GM19099 (cell line): Measurements from ENCODE around the gene FBLN1.

ENCODE experiments used
- POLR2A ChIP-seq: IDR thresholded peaks from 3 replicates; pipeline ENCODE4 v1.6.1; 2011; ENCODE audit warnings: low read depth; ENCODE audit not compliant: insufficient read length; ENCODE audit errors: extremely low read depth

Gene FBLN1

GRCh38 chr22:45547016-45547345, 44.3 kb downstream of the FBLN1 start:
- TF ChIP-seq POLR2A = no peak

- TF ChIP-seq POLR2A = no peak
Measured at GRCh38 chr22:45547731-45548130, 45.0 kb downstream of the FBLN1 start.

- TF ChIP-seq POLR2A = no peak
Measured at GRCh38 chr22:45548247-45548840, 45.7 kb downstream of the FBLN1 start.

GRCh38 chr22:45548991-45549761, 46.5 kb downstream of the FBLN1 start:
- TF ChIP-seq POLR2A = no peak

- no peak for TF ChIP-seq POLR2A
Measured at GRCh38 chr22:45549762-45550378, 47.2 kb downstream of the FBLN1 start.

GRCh38 chr22:45550416-45550815, 47.7 kb downstream of the FBLN1 start:
- TF ChIP-seq POLR2A = no peak

- no peak for TF ChIP-seq POLR2A
Measured at GRCh38 chr22:45550891-45551290, 48.2 kb downstream of the FBLN1 start.

GRCh38 chr22:45551310-45552016, 48.8 kb downstream of the FBLN1 start:
- no peak for TF ChIP-seq POLR2A

- no peak for TF ChIP-seq POLR2A
Measured at GRCh38 chr22:45552017-45552411, 49.3 kb downstream of the FBLN1 start.

- no peak for TF ChIP-seq POLR2A
Measured at GRCh38 chr22:45552580-45553350, 50.1 kb downstream of the FBLN1 start.

GRCh38 chr22:45553351-45554039, 50.8 kb downstream of the FBLN1 start:
- TF ChIP-seq POLR2A = no peak

- TF ChIP-seq POLR2A = no peak
Measured at GRCh38 chr22:45554040-45554406, 51.3 kb downstream of the FBLN1 start.

GRCh38 chr22:45554861-45555260, 52.2 kb downstream of the FBLN1 start:
- no peak for TF ChIP-seq POLR2A

GRCh38 chr22:45562102-45562501, 59.4 kb downstream of the FBLN1 start:
- no peak for TF ChIP-seq POLR2A
